HL-60 (cell line): Measurements from ENCODE around the gene LPCAT1.

Experiments used
- CTCF ChIP-seq: IDR thresholded peaks from one replicate; pipeline ENCODE4 v1.5.1; 2011; ENCODE audit warnings: low read length, control low read depth, inconsistent platforms; ENCODE audit not compliant: insufficient read depth
- POLR2AphosphoS5 ChIP-seq: IDR thresholded peaks from 2 replicates; pipeline ENCODE4 v1.6.1; 2012; ENCODE audit warnings: low read depth
- TF ChIP-seq, protein P1 (sequence below): IDR thresholded peaks from 2 replicates; pipeline ENCODE4 v1.6.1; 2012; ENCODE audit warnings: low read depth; ENCODE audit not compliant: insufficient replicate concordance

- TF ChIP-seq CTCF (no peak), POLR2AphosphoS5 (no peak)
- TF ChIP-seq, protein P1, sequence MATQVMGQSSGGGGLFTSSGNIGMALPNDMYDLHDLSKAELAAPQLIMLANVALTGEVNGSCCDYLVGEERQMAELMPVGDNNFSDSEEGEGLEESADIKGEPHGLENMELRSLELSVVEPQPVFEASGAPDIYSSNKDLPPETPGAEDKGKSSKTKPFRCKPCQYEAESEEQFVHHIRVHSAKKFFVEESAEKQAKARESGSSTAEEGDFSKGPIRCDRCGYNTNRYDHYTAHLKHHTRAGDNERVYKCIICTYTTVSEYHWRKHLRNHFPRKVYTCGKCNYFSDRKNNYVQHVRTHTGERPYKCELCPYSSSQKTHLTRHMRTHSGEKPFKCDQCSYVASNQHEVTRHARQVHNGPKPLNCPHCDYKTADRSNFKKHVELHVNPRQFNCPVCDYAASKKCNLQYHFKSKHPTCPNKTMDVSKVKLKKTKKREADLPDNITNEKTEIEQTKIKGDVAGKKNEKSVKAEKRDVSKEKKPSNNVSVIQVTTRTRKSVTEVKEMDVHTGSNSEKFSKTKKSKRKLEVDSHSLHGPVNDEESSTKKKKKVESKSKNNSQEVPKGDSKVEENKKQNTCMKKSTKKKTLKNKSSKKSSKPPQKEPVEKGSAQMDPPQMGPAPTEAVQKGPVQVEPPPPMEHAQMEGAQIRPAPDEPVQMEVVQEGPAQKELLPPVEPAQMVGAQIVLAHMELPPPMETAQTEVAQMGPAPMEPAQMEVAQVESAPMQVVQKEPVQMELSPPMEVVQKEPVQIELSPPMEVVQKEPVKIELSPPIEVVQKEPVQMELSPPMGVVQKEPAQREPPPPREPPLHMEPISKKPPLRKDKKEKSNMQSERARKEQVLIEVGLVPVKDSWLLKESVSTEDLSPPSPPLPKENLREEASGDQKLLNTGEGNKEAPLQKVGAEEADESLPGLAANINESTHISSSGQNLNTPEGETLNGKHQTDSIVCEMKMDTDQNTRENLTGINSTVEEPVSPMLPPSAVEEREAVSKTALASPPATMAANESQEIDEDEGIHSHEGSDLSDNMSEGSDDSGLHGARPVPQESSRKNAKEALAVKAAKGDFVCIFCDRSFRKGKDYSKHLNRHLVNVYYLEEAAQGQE, result no peak
These were observed 29.8 kb downstream of the LPCAT1 start for GRCh38 chr5:1493941-1494340.
